NB4 (cell line): ENCODE measurements around the gene METTL21C.

ENCODE experiments used
- CTCF ChIP-seq: IDR thresholded peaks from one replicate; pipeline ENCODE4 v1.5.1; 2012; ENCODE audit warnings: low read depth, low read length
- POLR2A ChIP-seq: IDR thresholded peaks from 2 replicates; pipeline ENCODE4 v1.6.1; 2011; ENCODE audit warnings: mild to moderate bottlenecking; ENCODE audit not compliant: insufficient read length; ENCODE audit errors: extremely low read depth

- TF ChIP-seq POLR2A (no peak), CTCF (no peak)
Observed at GRCh38 chr13:102699504-102699903, 4.7 kb upstream of the METTL21C start.
